COR-L47 (cell line): ENCODE measurements around the gene ZNF124.
"Not testable (repeated sequence)": the region's sequence is repeated elsewhere in the genome, so short reads cannot be mapped to it uniquely, and the experiment has no call there.

ENCODE experiments used
- DNase-seq: peaks from one replicate; lab custom pipeline; 2025; lab: John Stamatoyannopoulos, UW

The ZNF124 gene

DNA sequence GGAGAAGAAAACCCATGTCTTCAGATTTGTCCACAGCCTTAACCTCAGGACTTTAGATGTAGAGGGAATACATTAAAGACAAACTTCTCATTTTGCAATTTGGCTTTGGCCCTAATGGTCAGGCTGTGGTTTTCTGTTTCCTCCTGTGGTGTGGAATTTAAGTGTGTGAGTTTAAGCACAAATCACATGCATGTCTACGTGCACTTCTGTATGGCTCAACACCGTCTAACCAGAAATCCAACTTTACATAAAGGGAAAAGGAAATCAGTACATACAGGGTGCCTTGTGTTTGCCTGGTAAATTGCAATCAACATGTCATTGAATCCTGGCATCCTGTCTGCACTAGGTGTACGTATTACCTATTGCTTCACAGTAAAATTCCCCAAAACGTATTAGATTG, 1.2 kb upstream of the ZNF124 start:
- DNase-seq = no peak

DNA sequence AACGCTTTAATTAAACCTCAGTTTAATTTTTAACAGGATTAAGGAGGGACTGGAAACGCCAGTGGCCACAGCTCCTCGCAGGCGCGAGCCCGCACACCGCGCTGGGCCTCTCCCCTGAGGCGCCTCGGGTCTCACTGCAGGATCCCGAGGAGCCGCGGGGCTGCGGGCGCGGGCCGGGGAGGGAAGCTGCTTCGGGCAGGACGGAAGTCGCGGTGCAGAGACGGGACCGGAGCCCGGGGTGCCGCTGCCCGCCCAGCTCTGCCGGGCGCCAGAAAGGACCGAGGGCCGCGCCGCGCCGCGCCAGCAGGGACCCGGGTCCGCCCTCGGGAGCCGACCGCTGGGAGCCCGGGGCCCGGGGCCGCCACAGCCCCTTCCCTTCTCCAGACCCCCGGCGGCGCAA, 377 bp downstream of the ZNF124 start:
- DNase-seq = not testable (repeated sequence)

DNA sequence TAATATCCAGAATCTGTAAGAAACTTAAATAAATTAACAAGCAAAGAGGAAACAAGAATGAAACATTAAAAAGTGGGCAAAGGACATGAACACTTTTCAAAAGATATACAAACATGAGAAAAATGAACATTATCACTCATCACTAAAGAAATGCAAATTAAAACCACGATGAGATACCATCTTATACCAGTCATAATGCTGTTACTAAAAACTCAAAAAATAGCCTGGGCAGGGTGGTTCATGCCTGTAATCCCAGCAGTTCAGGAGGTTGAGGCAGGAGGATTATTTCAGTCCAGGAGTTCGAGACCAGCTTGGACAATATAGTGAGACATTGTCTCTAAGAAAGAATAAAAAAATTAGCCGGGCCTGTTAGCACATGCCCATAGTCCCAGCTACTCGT, 6.1 kb downstream of the ZNF124 start:
- DNase-seq = no peak

- DNase-seq = no peak
Measured at GRCh38 chr1:247164694-247165093, 7.1 kb downstream of the ZNF124 start.

DNA sequence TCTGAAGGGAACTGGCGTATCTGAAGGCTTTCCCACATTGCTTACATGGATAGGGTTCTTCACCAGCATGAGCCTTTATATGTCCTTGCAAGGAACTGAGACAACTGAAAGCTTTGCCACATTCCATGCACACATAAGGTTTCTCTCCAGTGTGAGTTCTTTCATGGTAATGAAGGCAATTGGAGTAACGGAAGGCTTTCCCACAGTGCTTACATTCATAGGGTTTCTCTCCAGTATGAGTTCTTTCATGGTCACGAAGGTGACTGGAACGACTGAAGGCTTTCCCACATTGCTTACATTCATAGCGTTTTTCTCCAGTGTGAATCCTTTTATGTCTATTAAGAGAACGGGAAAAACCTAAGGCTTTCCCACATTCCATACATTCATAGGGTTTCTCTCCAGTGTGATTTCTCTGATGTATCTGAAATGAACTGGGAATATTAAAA, 15.0 kb downstream of the ZNF124 start:
- DNase-seq = no peak

- DNase-seq = no peak
Measured at GRCh38 chr1:247147781-247148180, 24.0 kb downstream of the ZNF124 start.

DNA sequence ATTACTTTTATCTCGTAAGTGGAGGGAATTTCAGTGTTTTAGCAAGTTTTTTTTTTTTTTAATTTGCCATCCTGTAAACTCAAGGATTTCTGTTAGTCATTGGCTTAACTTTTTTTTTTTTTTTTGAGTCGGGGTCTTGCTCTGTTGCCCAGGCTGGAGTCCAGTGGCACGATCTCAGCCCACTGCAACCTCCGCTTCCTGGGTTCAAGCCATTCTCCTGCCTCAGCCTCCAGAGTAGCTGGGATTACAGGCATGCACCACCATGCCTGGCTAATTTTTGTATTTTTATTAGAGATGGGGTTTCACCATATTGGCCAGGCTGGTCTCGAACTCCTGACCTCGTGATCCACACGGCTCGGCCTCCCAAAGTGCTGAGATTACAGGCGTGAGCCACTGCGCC, 24.7 kb downstream of the ZNF124 start:
- not testable (repeated sequence) for DNase-seq

DNA sequence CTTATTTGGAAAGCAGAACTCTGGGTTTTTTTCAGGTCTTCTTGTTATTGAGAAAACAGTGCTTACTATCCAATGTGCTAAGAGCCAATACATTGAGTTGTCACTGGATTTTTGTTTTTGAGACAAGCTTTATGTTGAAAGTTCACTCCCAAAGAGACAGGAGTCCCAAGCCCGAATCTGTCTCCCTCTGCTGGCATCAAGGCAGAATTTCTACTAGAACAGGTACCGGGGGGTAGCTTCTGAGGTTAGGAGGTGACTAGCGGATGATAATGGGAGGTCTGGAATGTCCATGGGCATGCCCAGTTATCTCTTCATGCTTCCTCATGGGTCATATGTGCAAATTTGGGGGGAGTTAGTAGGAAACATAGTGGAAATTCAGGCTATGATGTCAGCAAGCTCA, 25.1 kb downstream of the ZNF124 start:
- no peak for DNase-seq

- DNase-seq = no peak
Measured at GRCh38 chr1:247145279-247145678, 26.5 kb downstream of the ZNF124 start.

- not testable (repeated sequence) for DNase-seq
Measured at GRCh38 chr1:247139557-247139956, 32.3 kb downstream of the ZNF124 start.

DNA sequence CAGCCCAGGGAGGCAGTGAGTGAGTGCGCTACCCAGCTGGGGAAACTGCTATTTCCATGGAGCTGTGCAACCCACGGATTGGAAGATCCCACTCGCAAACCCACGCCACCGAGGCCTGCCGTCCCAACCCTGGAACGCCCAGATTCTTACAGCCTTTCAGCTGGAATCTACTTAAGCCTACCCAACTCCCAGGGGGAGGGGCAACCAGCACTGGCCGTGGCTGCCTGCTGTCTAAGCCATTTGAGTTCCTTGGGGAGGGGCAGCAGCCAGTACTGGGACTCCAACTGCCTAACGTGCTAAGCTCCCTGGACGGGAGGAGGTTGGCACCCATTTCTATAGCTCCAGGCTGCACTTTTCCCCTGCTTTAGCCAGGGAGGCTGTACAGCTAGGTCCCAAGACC, 40.6 kb downstream of the ZNF124 start:
- DNase-seq = no peak

- not testable (repeated sequence) for DNase-seq
Measured at GRCh38 chr1:247127519-247128282, 44.1 kb downstream of the ZNF124 start.

DNA sequence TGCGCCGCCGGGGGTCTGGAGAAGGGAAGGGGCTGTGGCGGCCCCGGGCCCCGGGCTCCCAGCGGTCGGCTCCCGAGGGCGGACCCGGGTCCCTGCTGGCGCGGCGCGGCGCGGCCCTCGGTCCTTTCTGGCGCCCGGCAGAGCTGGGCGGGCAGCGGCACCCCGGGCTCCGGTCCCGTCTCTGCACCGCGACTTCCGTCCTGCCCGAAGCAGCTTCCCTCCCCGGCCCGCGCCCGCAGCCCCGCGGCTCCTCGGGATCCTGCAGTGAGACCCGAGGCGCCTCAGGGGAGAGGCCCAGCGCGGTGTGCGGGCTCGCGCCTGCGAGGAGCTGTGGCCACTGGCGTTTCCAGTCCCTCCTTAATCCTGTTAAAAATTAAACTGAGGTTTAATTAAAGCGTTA, 45.2 kb downstream of the ZNF124 start:
- DNase-seq = not testable (repeated sequence)

DNA sequence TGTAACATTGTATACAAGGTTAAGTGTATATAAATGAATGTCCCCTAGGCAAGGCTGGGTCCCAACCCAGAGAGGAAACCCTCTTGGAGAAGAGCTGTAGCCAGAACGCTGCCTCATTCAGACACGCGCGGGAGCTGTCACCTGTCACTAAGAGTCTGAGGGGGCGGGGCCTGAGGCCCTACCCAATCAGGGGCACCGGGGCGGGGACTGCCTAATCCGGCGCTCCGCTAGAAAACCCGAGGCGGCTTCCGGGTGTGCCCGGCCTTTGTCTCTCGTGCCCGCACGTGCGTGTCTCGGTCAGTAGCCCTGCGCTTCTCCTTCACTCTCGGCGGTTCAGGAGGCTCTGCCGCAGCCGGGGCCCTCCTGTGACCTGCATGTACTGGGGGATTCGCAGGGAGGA, 45.7 kb downstream of the ZNF124 start:
- not testable (repeated sequence) for DNase-seq

DNA sequence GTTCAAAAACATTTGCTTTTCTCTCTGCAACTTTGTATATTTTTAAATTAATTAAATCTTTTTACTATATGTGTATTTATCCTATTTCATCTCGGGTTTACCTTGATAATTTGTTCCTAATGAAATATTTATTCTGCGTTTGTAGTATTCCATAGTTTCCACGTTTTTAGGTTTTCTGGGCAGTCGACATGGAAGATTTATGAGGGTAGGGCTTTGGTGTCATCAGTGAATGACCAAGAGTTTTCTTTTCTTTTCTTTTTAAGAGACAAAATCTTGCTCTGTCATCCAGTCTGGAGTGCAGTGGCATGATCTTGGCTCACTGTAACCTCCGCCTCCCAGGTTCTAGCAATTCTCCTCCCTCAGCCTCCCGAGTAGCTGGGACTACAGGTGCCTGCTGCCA, 50.4 kb downstream of the ZNF124 start:
- no peak for DNase-seq

GRCh38 chr1:247120408-247120668, 51.5 kb downstream of the ZNF124 start:
- DNase-seq = not testable (repeated sequence)

DNA sequence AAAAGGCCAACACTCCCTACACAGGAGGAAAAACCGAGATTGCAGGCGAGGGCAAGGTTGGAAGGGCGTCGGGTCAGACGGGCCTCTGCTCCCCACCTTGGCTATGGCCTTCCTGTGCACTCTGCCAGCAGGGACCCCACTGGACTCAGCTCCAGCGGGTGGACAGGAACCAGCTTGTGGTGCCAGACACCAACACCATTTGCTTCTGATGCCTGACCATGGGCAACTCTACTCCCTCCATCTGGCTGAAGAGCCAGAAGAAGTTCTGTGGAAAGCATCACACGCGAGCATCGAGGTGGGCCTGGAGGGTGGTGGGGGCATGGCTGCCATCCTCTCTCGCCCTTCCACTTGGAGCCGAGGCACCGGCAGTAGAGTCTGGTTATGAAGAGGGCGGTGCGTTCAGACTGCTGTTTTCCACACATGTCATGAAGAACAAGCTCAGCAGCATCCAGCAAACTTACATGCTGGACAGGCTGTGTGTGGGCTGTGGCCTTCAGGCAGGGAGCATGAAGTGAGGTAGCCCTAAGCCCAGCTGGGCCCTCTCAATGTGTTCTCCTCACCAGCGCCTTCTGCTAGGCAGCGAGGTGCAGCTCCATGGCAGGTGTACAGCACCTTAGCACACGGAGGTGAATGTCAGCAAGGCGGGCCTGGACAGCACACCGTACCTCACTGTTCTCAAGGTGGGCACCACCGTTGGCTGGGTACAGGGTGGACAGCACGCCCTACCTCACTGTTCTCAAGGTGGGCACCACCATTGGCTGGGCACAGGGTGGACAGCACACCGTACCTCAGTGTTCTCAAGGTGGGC, 52.0 kb downstream of the ZNF124 start:
- no peak for DNase-seq

DNA sequence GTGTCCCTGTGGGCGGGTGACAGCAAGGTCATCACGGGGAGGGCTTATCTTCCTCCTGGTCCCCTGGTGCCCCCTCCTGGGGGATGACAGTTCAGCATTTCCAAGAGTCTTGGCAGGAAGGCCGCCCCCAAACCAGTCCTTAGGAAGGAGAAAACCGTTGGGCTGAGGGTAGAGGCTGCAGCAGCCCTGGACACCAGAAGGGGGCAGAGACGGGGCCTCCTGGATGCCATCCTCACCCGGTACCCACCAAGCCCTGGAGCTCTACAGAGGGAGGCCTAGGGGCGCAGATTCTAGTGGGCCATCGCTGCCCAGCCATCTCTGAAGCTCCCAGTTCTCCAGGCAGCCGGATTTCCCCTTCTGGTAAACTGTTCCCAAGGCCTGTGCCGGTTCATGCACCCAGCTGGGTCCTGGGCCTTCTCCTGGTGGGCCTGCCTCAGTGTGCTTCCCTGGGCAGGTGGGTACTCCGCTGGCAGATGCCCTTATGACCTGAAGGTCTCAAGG, 52.8 kb downstream of the ZNF124 start:
- DNase-seq = peak; percentile 32

DNA sequence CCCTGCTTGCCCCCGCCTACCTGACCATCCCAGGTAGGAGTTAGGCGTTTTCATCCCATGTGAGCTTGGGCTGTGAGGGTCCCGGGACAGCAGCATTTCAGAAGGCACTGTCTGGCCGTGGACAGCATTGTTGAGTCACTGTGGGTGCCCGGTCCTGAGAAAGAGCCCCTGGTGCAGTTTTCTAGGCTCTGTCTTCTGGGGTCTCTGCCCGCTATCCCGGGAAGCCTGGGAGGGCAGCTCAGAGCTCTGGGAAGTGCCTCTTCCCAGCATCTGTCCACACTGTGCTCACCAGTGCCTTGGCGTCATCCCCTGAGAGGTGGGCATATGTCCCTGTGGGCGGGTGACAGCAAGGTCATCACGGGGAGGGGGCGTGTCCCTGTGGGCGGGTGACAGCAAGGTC, 56.3 kb downstream of the ZNF124 start:
- DNase-seq = no peak

DNA sequence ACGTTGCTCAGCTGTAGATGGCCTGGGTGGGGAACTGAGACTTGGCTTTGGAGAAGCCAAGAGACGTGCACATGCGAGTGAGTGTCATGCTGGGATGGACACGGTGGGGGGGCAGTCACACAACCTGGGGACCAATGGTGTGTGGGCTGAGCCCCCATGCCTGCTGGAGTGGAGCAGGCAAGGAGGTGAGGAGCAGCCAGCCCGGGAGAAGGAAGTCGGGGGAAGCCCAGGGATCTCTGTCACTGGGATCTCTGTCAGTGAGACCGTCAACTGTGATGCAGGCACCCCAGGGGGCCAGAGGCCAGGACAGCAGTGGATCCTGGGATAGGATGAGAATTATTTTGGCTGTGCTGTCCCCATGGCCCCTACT, 56.7 kb downstream of the ZNF124 start:
- DNase-seq = no peak

- DNase-seq = no peak
Measured at GRCh38 chr1:247114351-247115140, 57.3 kb downstream of the ZNF124 start.

DNA sequence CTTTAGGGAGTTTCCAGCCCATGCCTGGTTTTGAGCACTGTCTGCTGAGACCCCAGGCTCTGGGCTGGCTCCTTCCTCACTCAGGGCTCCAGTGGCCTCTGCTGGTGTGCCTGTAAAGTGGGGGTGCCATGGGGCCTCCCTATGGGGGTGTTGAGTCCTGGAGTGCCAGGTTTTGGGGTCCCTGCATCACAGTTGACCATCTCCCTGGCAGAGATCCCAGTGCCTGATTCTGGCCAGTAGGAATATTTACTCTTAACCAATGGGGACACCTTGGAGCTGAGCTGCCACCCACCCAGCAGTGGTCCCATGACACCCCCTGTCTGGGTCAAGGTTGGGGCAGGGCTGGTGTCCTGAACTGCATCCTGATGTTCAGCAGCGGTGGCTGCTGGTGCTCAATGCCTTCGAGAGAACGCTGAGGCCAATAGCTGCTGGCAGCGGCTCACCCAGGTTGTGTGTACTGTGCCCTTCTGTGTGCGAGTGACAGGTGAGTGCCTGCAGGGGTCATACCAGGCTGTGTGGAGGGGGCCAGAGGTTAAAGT, 58.0 kb downstream of the ZNF124 start:
- DNase-seq = no peak
